Mucosa of rectum (tissue), 2 donors: ENCODE data around the gene TYW3.

ENCODE experiments used
- H3K27ac ChIP-seq, 2 donors: one replicate each; pipeline ENCODE4 v1.7.0; 2013; ENCODE audit warnings: inconsistent platforms in 2 of 2, low read depth in 2 of 2, low read length in 2 of 2
- H3K27me3 ChIP-seq, 2 donors: one replicate each; pipeline ENCODE4 v1.7.0; 2013; ENCODE audit warnings: low read length in 2 of 2; ENCODE audit not compliant: control insufficient read depth in 2 of 2, insufficient read depth in 2 of 2
- H3K36me3 ChIP-seq, 2 donors: one replicate each; pipeline ENCODE4 v1.7.0; 2013; ENCODE audit warnings: low read length in 2 of 2; ENCODE audit not compliant: control insufficient read depth in 2 of 2, insufficient read depth in 2 of 2
- H3K4me1 ChIP-seq, 2 donors: one replicate each; pipeline ENCODE4 v1.7.0; 2013; ENCODE audit warnings: low read length in 2 of 2, mild to moderate bottlenecking in 1 of 2; ENCODE audit not compliant: control insufficient read depth in 2 of 2, insufficient read depth in 2 of 2
- H3K4me3 ChIP-seq, 2 donors: one replicate each; pipeline ENCODE4 v1.7.0; 2013; ENCODE audit warnings: low read length in 2 of 2
- H3K9ac ChIP-seq, 2 donors: one replicate each; pipeline ENCODE4 v1.7.0; 2013; ENCODE audit warnings: low read length in 2 of 2, low read depth in 1 of 2, mild to moderate bottlenecking in 1 of 2
- H3K9me3 ChIP-seq, 2 donors: one replicate each; pipeline ENCODE4 v1.7.0; 2013; ENCODE audit warnings: low read length in 2 of 2; ENCODE audit not compliant: control insufficient read depth in 2 of 2
- donor health status: healthy.
- donor health status: Normal muscosa, but diverticular disease.

The TYW3 gene

GRCh38 chr1:74732960-74733603 is at the start of gene TYW3, which contains the start of gene CRYZ:
Gene TYW3, plus strand, starts transcription at chr1:74733152. Its CDS starts 93 bp downstream, at chr1:74733245.
Gene CRYZ, minus strand, starts transcription at chr1:74733050. Its CDS starts 8,229 bp downstream, at chr1:74724821.
- Histone ChIP-seq H3K9me3 (no peaks in the 10 kb centered on the region), H3K9ac (peak within 1 kb of the TSS; percentile 76 to 88), H3K4me3 (peak within 1 kb of the TSS; percentile 98 to 99), H3K27me3 (no peaks in the 10 kb centered on the region), H3K36me3 (peaks cover 9 to 12% of the 10 kb centered on the region in 2 donors), H3K4me1 (peaks cover 12% of the 10 kb centered on the region in 2 donors), H3K27ac (peak within 1 kb of the TSS; percentile 85 to 90)

GRCh38 chr1:74683656-74684055 is 49.3 kb upstream of the TYW3 start:
- no peak overlapping the region for H3K27ac ChIP-seq
- no peak overlapping the region for H3K4me3 ChIP-seq

GRCh38 chr1:74684301-74684700 is 48.7 kb upstream of the TYW3 start:
- H3K9ac ChIP-seq = no peak overlapping the region
- no peak overlapping the region for H3K27ac ChIP-seq
- no peak overlapping the region for H3K4me3 ChIP-seq
- no peaks in the 10 kb centered on the region for H3K4me1 ChIP-seq
- no peaks in the 10 kb centered on the region for H3K9me3 ChIP-seq
- no peaks in the 10 kb centered on the region for H3K27me3 ChIP-seq
- H3K36me3 ChIP-seq = no peaks in the 10 kb centered on the region

More at GRCh38 chr1:74683656-74684055, 49.3 kb upstream of the TYW3 start:
- Histone ChIP-seq H3K27me3 (no peaks in the 10 kb centered on the region), H3K36me3 (no peaks in the 10 kb centered on the region), H3K4me1 (no peaks in the 10 kb centered on the region), H3K9me3 (no peaks in the 10 kb centered on the region), H3K9ac (no peak overlapping the region)

GRCh38 chr1:74686928-74687327 is 46.0 kb upstream of the TYW3 start:
- no peaks in the 10 kb centered on the region for H3K4me1 ChIP-seq
- no peak overlapping the region for H3K27ac ChIP-seq
- no peak overlapping the region for H3K4me3 ChIP-seq
- no peaks in the 10 kb centered on the region for H3K36me3 ChIP-seq
- H3K9ac ChIP-seq = no peak overlapping the region
- no peaks in the 10 kb centered on the region for H3K27me3 ChIP-seq
- H3K9me3 ChIP-seq = no peaks in the 10 kb centered on the region

GRCh38 chr1:74689621-74690363 is 43.2 kb upstream of the TYW3 start:
- Histone ChIP-seq H3K9ac (no peak overlapping the region), H3K9me3 (no peaks in the 10 kb centered on the region), H3K4me1 (no peaks in the 10 kb centered on the region), H3K27ac (no peak overlapping the region), H3K27me3 (no peaks in the 10 kb centered on the region), H3K4me3 (no peak overlapping the region), H3K36me3 (no peaks in the 10 kb centered on the region)

GRCh38 chr1:74690364-74690696 is 42.6 kb upstream of the TYW3 start:
- Histone ChIP-seq H3K27ac (no peak overlapping the region), H3K36me3 (no peaks in the 10 kb centered on the region), H3K4me1 (no peaks in the 10 kb centered on the region), H3K27me3 (no peaks in the 10 kb centered on the region), H3K9me3 (no peaks in the 10 kb centered on the region), H3K9ac (no peak overlapping the region), H3K4me3 (no peak overlapping the region)

- no peaks in the 10 kb centered on the region for H3K4me1 ChIP-seq
- no peaks in the 10 kb centered on the region for H3K36me3 ChIP-seq
- no peak overlapping the region for H3K4me3 ChIP-seq
- H3K27me3 ChIP-seq = no peaks in the 10 kb centered on the region
- H3K9ac ChIP-seq = no peak overlapping the region
- no peak overlapping the region for H3K27ac ChIP-seq
- H3K9me3 ChIP-seq = no peaks in the 10 kb centered on the region
Observed at GRCh38 chr1:74690909-74691308, 42.0 kb upstream of the TYW3 start.

GRCh38 chr1:74693473-74693872 is 39.5 kb upstream of the TYW3 start:
- H3K4me3 ChIP-seq = no peak overlapping the region
- H3K4me1 ChIP-seq = no peaks in the 10 kb centered on the region
- H3K9ac ChIP-seq = no peak overlapping the region
- H3K27ac ChIP-seq = no peak overlapping the region
- H3K9me3 ChIP-seq = no peaks in the 10 kb centered on the region
- no peaks in the 10 kb centered on the region for H3K27me3 ChIP-seq
- no peaks in the 10 kb centered on the region for H3K36me3 ChIP-seq

- Histone ChIP-seq H3K27ac (no peak overlapping the region), H3K9me3 (no peaks in the 10 kb centered on the region), H3K27me3 (no peaks in the 10 kb centered on the region), H3K4me1 (no peaks in the 10 kb centered on the region), H3K4me3 (no peak overlapping the region), H3K36me3 (no peaks in the 10 kb centered on the region), H3K9ac (no peak overlapping the region)
Observed at GRCh38 chr1:74697832-74698231, 35.1 kb upstream of the TYW3 start.

- Histone ChIP-seq H3K4me1 (no peaks in the 10 kb centered on the region), H3K27ac (no peak overlapping the region), H3K9ac (no peak overlapping the region), H3K27me3 (no peaks in the 10 kb centered on the region), H3K36me3 (peaks cover 0 to under 1% of the 10 kb centered on the region in 2 donors), H3K4me3 (no peak overlapping the region), H3K9me3 (no peaks in the 10 kb centered on the region)
Observed at GRCh38 chr1:74699331-74699730, 33.6 kb upstream of the TYW3 start.
